ENCODE measurements around the gene DDX21.
"Not testable (repeated sequence)": the region's sequence is repeated elsewhere in the genome, so short reads cannot be mapped to it uniquely, and the experiment has no call there.

Gene DDX21

DNA sequence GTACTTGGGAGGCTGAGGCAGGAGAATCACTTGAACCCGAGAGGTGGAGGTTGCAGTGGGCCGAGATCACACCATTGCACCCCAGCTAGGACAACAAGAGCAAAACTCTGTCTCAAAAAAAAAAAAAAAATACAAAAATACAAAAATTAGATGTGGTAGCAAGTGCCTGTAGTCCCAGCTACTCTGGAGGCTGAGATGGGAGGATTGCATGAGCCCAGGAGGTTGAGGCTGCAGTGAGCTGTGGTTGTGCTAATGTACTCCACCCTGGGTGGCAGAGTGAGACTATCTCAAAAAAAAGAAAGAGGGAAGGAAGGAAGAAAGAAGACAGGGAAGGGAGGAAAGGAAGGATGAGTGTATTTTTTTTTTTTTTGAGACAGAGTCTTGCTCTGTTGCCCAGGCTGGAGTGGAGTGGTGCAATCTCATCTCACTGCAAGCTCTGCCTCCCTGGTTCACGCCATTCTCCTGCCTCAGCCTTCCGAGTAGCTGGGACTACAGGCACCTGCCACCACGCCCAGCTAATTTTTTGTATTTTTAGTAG is 20.0 kb downstream of the DDX21 start:
- POLR2A ChIA-PET; H3K4me3 ChIP-seq (ENCODE audit: low read depth, low read length); H3K9me3 ChIP-seq (ENCODE audit: control insufficient read depth, insufficient read depth, low read depth, low read length); H3K27ac ChIP-seq (ENCODE audit: extremely low read depth, low read depth, low read length); H3K4me1 ChIP-seq (ENCODE audit: control insufficient read depth, insufficient read depth, low read length); CTCF ChIA-PET: not testable (repeated sequence)
- TF ChIP-seq ZNF366 (tag by site-specific recombination; conservative IDR thresholded peaks at IDR 0.05) (peak; percentile 50; the same call in 1 of the 2 replicates), ZNF121 (tag by site-specific recombination; IDR thresholded peaks at IDR 0.05) (0 out of 2 replicates have a peak, but pooled peaks have one; percentile 23)
- peaks cover 81 to 96% of the 10 kb centered on the region in 2 experiments for H3K36me3 ChIP-seq (ENCODE audit: control insufficient read depth in 2 of 2, insufficient read depth in 1 of 2, low read length in 2 of 2)

- H3K4me1 ChIP-seq (ENCODE audit: control insufficient read depth, insufficient read depth, low read length); POLR2A ChIA-PET; CTCF ChIA-PET; H3K4me3 ChIP-seq (ENCODE audit: low read depth, low read length); H3K9me3 ChIP-seq (ENCODE audit: control insufficient read depth, insufficient read depth, low read depth, low read length); H3K27ac ChIP-seq (ENCODE audit: extremely low read depth, low read depth, low read length): not testable (repeated sequence)
- peaks cover 71 to 95% of the 10 kb centered on the region in 2 experiments for H3K36me3 ChIP-seq (ENCODE audit: control insufficient read depth in 2 of 2, insufficient read depth in 1 of 2, low read length in 2 of 2)
These were observed 23.8 kb downstream of the DDX21 start for GRCh38 chr10:68979738-68980137.

DNA sequence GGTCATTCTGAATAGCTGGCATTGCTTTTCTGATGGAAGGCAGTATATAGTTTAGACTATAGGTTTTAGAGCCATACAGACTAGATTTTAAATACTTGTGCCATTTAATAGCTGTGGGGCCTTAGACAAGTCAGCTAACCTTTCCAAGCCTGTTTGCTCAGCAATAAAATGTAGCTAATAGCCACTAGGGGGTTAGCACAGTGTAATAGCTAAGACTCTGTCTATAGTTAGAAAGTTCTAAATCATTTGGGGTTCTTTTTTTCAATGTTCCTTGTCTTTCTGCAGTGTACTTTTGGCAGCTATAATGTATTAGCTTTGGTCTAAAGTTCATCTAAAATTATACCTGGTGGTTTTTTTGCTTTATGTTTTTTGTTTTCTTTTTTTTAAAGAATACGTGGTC is 25.1 kb downstream of the DDX21 start:
- Histone ChIP-seq H3K4me1 (ENCODE audit: control insufficient read depth, insufficient read depth, low read length) (no peaks in the 10 kb centered on the region), H3K4me3 (ENCODE audit: low read depth, low read length) (no peak overlapping the region), H3K36me3 (ENCODE audit: control insufficient read depth in 2 of 2, insufficient read depth in 1 of 2, low read length in 2 of 2) (peaks cover 65 to 92% of the 10 kb centered on the region in 2 experiments), H3K27ac (ENCODE audit: extremely low read depth, low read depth, low read length) (no peak overlapping the region), H3K9me3 (ENCODE audit: control insufficient read depth, insufficient read depth, low read depth, low read length) (no peaks in the 10 kb centered on the region)
- CTCF ChIA-PET = interaction anchor here (0.6 to 1.2 kb wide), 5 partner anchors 11 to 354 kb away, joined by 3 to 5 read pairs (median 4); no protein-coding TSS in a partner anchor
- POLR2A ChIA-PET = no interaction called here
- TF ChIP-seq, protein P1, sequence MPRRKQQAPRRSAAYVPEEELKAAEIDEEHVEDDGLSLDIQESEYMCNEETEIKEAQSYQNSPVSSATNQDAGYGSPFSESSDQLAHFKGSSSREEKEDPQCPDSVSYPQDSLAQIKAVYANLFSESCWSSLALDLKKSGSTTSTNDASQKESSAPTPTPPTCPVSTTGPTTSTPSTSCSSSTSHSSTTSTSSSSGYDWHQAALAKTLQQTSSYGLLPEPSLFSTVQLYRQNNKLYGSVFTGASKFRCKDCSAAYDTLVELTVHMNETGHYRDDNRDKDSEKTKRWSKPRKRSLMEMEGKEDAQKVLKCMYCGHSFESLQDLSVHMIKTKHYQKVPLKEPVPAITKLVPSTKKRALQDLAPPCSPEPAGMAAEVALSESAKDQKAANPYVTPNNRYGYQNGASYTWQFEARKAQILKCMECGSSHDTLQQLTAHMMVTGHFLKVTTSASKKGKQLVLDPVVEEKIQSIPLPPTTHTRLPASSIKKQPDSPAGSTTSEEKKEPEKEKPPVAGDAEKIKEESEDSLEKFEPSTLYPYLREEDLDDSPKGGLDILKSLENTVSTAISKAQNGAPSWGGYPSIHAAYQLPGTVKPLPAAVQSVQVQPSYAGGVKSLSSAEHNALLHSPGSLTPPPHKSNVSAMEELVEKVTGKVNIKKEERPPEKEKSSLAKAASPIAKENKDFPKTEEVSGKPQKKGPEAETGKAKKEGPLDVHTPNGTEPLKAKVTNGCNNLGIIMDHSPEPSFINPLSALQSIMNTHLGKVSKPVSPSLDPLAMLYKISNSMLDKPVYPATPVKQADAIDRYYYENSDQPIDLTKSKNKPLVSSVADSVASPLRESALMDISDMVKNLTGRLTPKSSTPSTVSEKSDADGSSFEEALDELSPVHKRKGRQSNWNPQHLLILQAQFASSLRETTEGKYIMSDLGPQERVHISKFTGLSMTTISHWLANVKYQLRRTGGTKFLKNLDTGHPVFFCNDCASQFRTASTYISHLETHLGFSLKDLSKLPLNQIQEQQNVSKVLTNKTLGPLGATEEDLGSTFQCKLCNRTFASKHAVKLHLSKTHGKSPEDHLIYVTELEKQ (tag by site-specific recombination; IDR thresholded peaks at IDR 0.05; ENCODE audit: borderline replicate concordance) = no peak
- TF ChIP-seq HOXD13 (CRISPR knock-in tag; IDR thresholded peaks at IDR 0.05; ENCODE audit: borderline replicate concordance) = no peak
- TF ChIP-seq SP3 (tag by site-specific recombination; IDR thresholded peaks at IDR 0.05) = no peak
- TF ChIP-seq, protein P2, sequence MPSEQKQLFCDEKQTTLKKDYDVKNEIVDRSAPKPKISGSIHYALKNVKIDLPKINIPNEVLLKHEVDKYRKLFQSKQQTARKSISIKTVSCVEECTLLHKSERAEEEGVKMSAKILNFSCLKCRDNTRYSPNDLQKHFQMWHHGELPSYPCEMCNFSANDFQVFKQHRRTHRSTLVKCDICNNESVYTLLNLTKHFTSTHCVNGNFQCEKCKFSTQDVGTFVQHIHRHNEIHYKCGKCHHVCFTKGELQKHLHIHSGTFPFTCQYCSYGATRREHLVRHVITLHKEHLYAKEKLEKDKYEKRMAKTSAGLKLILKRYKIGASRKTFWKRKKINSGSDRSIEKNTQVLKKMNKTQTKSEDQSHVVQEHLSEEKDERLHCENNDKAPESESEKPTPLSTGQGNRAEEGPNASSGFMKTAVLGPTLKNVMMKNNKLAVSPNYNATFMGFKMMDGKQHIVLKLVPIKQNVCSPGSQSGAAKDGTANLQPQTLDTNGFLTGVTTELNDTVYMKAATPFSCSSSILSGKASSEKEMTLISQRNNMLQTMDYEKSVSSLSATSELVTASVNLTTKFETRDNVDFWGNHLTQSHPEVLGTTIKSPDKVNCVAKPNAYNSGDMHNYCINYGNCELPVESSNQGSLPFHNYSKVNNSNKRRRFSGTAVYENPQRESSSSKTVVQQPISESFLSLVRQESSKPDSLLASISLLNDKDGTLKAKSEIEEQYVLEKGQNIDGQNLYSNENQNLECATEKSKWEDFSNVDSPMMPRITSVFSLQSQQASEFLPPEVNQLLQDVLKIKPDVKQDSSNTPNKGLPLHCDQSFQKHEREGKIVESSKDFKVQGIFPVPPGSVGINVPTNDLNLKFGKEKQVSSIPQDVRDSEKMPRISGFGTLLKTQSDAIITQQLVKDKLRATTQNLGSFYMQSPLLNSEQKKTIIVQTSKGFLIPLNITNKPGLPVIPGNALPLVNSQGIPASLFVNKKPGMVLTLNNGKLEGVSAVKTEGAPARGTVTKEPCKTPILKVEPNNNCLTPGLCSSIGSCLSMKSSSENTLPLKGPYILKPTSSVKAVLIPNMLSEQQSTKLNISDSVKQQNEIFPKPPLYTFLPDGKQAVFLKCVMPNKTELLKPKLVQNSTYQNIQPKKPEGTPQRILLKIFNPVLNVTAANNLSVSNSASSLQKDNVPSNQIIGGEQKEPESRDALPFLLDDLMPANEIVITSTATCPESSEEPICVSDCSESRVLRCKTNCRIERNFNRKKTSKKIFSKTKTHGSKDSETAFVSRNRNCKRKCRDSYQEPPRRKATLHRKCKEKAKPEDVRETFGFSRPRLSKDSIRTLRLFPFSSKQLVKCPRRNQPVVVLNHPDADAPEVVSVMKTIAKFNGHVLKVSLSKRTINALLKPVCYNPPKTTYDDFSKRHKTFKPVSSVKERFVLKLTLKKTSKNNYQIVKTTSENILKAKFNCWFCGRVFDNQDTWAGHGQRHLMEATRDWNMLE (tag by site-specific recombination; conservative IDR thresholded peaks at IDR 0.05; ENCODE audit: low read depth) = no peak
- TF ChIP-seq, protein P3, sequence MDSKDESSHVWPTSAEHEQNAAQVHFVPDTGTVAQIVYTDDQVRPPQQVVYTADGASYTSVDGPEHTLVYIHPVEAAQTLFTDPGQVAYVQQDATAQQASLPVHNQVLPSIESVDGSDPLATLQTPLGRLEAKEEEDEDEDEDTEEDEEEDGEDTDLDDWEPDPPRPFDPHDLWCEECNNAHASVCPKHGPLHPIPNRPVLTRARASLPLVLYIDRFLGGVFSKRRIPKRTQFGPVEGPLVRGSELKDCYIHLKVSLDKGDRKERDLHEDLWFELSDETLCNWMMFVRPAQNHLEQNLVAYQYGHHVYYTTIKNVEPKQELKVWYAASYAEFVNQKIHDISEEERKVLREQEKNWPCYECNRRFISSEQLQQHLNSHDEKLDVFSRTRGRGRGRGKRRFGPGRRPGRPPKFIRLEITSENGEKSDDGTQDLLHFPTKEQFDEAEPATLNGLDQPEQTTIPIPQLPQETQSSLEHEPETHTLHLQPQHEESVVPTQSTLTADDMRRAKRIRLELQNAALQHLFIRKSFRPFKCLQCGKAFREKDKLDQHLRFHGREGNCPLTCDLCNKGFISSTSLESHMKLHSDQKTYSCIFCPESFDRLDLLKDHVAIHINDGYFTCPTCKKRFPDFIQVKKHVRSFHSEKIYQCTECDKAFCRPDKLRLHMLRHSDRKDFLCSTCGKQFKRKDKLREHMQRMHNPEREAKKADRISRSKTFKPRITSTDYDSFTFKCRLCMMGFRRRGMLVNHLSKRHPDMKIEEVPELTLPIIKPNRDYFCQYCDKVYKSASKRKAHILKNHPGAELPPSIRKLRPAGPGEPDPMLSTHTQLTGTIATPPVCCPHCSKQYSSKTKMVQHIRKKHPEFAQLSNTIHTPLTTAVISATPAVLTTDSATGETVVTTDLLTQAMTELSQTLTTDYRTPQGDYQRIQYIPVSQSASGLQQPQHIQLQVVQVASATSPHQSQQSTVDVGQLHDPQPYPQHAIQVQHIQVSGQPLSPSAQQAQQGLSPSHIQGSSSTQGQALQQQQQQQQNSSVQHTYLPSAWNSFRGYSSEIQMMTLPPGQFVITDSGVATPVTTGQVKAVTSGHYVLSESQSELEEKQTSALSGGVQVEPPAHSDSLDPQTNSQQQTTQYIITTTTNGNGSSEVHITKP (tag by site-specific recombination; IDR thresholded peaks at IDR 0.05) = no peak
- TF ChIP-seq ZNF629 (tag by site-specific recombination; IDR thresholded peaks at IDR 0.05) = no peak
- no peak for TF ChIP-seq GLIS2 (tag by site-specific recombination; IDR thresholded peaks at IDR 0.05)
- no peak for TF ChIP-seq ZNF26 (tag by site-specific recombination; IDR thresholded peaks at IDR 0.05)
- TF ChIP-seq ZNF623 (tag by site-specific recombination; IDR thresholded peaks at IDR 0.05) = no peak
- TF ChIP-seq ZIC2 (tag by site-specific recombination; IDR thresholded peaks at IDR 0.05) = no peak
- no peak for TF ChIP-seq RBAK (tag by site-specific recombination; IDR thresholded peaks at IDR 0.05)
- TF ChIP-seq SETDB1 (IDR thresholded peaks at IDR 0.05; ENCODE audit: insufficient read length, low read length) = no peak
- no peak for TF ChIP-seq ZNF214 (tag by site-specific recombination; IDR thresholded peaks at IDR 0.05; ENCODE audit: borderline replicate concordance)

Data from HEK293 (cell line).